ENCODE measurements around the gene C1QTNF6.

- TF ChIP-seq POLR2A (IDR thresholded peaks at IDR 0.05; ENCODE audit: low read depth) (no peak), POLR2AphosphoS5 (IDR thresholded peaks at IDR 0.05) (no peak), EP300 (IDR thresholded peaks at IDR 0.05) (no peak)
- TF ChIP-seq, protein P1, sequence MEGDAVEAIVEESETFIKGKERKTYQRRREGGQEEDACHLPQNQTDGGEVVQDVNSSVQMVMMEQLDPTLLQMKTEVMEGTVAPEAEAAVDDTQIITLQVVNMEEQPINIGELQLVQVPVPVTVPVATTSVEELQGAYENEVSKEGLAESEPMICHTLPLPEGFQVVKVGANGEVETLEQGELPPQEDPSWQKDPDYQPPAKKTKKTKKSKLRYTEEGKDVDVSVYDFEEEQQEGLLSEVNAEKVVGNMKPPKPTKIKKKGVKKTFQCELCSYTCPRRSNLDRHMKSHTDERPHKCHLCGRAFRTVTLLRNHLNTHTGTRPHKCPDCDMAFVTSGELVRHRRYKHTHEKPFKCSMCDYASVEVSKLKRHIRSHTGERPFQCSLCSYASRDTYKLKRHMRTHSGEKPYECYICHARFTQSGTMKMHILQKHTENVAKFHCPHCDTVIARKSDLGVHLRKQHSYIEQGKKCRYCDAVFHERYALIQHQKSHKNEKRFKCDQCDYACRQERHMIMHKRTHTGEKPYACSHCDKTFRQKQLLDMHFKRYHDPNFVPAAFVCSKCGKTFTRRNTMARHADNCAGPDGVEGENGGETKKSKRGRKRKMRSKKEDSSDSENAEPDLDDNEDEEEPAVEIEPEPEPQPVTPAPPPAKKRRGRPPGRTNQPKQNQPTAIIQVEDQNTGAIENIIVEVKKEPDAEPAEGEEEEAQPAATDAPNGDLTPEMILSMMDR (IDR thresholded peaks at IDR 0.05) = no peak
Measured at GRCh38 chr22:37215890-37216289, 27.8 kb upstream of the C1QTNF6 start.
